ENCODE measurements around the gene VSIR. TPM values are rescaled to one million over a fixed set of nuclear protein-coding genes. Genes with fewer than 3 reads are reported as not detected.

Gene VSIR
- total RNA-seq, 1 experiment from 2014 or later = 18.5 TPM

DNA sequence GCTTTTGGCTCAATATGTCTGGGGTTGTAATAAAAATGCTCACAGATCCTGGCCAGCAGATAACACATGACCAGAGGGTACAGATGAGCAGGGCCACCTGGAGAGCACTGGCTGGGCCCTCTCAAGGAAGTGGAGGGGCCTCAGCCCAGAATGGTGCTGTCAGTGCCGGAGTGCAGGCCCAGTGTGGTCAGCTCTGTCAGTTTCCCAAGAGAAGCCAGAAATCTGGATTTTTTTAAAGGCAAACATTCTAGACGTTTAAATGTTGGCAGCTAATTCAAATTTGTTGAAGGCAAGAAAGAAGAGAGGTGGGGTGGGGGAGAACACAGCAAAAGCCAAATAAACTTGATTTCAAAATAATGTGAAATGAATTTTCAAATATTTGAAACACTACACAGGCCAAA, 55.8 kb downstream of the VSIR start:
- no peak overlapping the region for H3K4me3 ChIP-seq (replicated peaks in 1 of 2; ENCODE audit: low read depth in 1 of 2, low read length in 2 of 2)
- intact Hi-C loops (cut with micrococcal nuclease) = no loop called here
- no peaks in the 10 kb centered on the region for H3K9me3 ChIP-seq (ENCODE audit: control insufficient read depth in 1 of 2, insufficient read depth in 1 of 2, low read depth in 1 of 2, low read length in 2 of 2)
- H2AFZ ChIP-seq (ENCODE audit: low read depth, low read length, poor library complexity, severe bottlenecking) = no peak overlapping the region
- no peaks in the 10 kb centered on the region for H3K27me3 ChIP-seq (ENCODE audit: insufficient read depth, low read length)
- H3K4me1 ChIP-seq (ENCODE audit: control insufficient read depth in 1 of 2, insufficient read depth in 2 of 2, low read length in 2 of 2) = peaks cover 0 to 10% of the 10 kb centered on the region in 2 experiments; a peak in 2 of 4 replicates
- H4K20me1 ChIP-seq (ENCODE audit: insufficient read depth) = no peaks in the 10 kb centered on the region
- no peaks in the 10 kb centered on the region for H3K36me3 ChIP-seq (ENCODE audit: control insufficient read depth in 1 of 2, insufficient read depth in 2 of 2, low read length in 2 of 2)
- no peak overlapping the region for H3K27ac ChIP-seq (ENCODE audit: low read depth, low read length)
- ATAC-seq (no peak), DNase-seq (ENCODE audit: low read depth, low spot score) (no peak)
- CTCF ChIA-PET = interaction anchor here (1.8 kb wide), 1 partner anchor 9 kb away, joined by 8 read pairs; no protein-coding TSS in a partner anchor
- H3K79me2 ChIP-seq (ENCODE audit: insufficient read depth, low read length) = no peaks in the 10 kb centered on the region
- POLR2A ChIA-PET = no interaction called here
- H3K4me2 ChIP-seq (ENCODE audit: low read length) = no peak overlapping the region
- H3K9ac ChIP-seq (ENCODE audit: low read length) = no peak overlapping the region
- BruUV-seq (replicated peaks) = no TSS peak
- H3K9me2 ChIP-seq (ENCODE audit: insufficient read depth) = no peaks in the 10 kb centered on the region
- RAD21 ChIA-PET (ENCODE audit: low non-redundant PET in 1 of 2, low total read pairs in 2 of 2, uncharacterized antibody in 2 of 2, unreplicated experiment in 2 of 2) = no interaction called here
- TF ChIP-seq, protein P1, sequence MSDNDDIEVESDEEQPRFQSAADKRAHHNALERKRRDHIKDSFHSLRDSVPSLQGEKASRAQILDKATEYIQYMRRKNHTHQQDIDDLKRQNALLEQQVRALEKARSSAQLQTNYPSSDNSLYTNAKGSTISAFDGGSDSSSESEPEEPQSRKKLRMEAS (IDR thresholded peaks at IDR 0.05) = no peak
- TF ChIP-seq POLR2A (IDR thresholded peaks at IDR 0.05; ENCODE audit: borderline replicate concordance, extremely low read depth, insufficient read depth, insufficient read length) = no peak
- TF ChIP-seq FOSL1 (IDR thresholded peaks at IDR 0.05; ENCODE audit: low read depth) = no peak
- no peak for TF ChIP-seq ZFX (IDR thresholded peaks at IDR 0.05)
- TF ChIP-seq, protein P2, sequence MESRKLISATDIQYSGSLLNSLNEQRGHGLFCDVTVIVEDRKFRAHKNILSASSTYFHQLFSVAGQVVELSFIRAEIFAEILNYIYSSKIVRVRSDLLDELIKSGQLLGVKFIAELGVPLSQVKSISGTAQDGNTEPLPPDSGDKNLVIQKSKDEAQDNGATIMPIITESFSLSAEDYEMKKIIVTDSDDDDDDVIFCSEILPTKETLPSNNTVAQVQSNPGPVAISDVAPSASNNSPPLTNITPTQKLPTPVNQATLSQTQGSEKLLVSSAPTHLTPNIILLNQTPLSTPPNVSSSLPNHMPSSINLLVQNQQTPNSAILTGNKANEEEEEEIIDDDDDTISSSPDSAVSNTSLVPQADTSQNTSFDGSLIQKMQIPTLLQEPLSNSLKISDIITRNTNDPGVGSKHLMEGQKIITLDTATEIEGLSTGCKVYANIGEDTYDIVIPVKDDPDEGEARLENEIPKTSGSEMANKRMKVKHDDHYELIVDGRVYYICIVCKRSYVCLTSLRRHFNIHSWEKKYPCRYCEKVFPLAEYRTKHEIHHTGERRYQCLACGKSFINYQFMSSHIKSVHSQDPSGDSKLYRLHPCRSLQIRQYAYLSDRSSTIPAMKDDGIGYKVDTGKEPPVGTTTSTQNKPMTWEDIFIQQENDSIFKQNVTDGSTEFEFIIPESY (IDR thresholded peaks at IDR 0.05; ENCODE audit: extremely low read depth, insufficient replicate concordance, low read length) = no peak
- no peak for TF ChIP-seq CBX3 (IDR thresholded peaks at IDR 0.05; ENCODE audit: low read depth)
- TF ChIP-seq ZNF274 (IDR thresholded peaks at IDR 0.05; ENCODE audit: low read depth, low read length) = no peak
- no peak for TF ChIP-seq EZH2phosphoT487 (IDR thresholded peaks at IDR 0.05; ENCODE audit: borderline replicate concordance)
- TF ChIP-seq, protein P3, sequence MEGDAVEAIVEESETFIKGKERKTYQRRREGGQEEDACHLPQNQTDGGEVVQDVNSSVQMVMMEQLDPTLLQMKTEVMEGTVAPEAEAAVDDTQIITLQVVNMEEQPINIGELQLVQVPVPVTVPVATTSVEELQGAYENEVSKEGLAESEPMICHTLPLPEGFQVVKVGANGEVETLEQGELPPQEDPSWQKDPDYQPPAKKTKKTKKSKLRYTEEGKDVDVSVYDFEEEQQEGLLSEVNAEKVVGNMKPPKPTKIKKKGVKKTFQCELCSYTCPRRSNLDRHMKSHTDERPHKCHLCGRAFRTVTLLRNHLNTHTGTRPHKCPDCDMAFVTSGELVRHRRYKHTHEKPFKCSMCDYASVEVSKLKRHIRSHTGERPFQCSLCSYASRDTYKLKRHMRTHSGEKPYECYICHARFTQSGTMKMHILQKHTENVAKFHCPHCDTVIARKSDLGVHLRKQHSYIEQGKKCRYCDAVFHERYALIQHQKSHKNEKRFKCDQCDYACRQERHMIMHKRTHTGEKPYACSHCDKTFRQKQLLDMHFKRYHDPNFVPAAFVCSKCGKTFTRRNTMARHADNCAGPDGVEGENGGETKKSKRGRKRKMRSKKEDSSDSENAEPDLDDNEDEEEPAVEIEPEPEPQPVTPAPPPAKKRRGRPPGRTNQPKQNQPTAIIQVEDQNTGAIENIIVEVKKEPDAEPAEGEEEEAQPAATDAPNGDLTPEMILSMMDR (IDR thresholded peaks at IDR 0.05 in 2 of 3, conservative IDR thresholded peaks at IDR 0.05 in 1 of 3; ENCODE audit: borderline replicate concordance in 1 of 3, insufficient read depth in 1 of 3, low read depth in 2 of 3, low read length in 2 of 3) = no peak
- no peak for TF ChIP-seq SIN3A (IDR thresholded peaks at IDR 0.05; ENCODE audit: low read depth)

All from HCT116 (cell line).